C4-2B (cell line): ENCODE data around the gene PLCL2.

Experiments used
- CTCF ChIP-seq: fragments of 450-650 bp; conservative IDR thresholded peaks from 2 replicates; pipeline ENCODE4 v1.5.1; 2017; ENCODE audit warnings: mild to moderate bottlenecking
- ZFX ChIP-seq: fragments of 450-650 bp; IDR thresholded peaks from 2 replicates; pipeline ENCODE4 v1.6.1; 2017

- TF ChIP-seq CTCF (no peak), ZFX (no peak)
These were observed 45.3 kb upstream of the PLCL2 start for GRCh38 chr3:16839271-16840100.
